ENCODE data around the gene DELE1.

DELE1 gene

DNA sequence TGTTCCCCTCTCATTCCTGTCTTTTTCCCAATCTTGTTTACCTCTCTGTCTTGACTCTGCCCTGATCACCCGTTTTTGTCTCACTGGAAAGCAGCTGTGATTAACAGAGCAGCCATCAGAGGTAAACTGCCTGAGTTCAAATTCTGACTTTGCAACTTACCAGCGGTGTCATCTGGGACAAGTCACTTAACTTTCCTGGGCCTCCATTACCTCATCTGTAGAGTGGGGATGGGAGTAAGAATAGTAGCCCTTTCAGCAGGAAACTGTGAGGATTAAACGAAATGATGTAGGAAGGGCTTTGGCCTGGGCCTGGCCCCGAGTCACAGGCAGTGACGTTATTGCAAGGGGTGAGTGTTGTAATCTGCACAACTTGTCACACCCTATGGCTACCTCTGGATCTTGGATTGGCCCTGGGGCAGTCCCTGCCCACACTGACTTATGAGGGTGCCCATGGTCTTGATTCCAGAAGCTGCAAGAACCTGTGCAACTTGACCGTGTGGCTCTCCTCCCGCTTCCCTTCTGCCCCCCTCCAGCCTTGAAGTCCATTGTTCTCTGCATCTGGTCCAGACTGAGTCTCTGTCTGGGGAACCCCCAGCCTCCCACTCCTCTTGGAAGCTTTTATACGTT, 35.0 kb downstream of the DELE1 start:
- Histone ChIP-seq H3K9me3 (ENCODE audit: low read length) (no peaks in the 10 kb centered on the region), H3K36me3 (ENCODE audit: insufficient read depth, low read length) (no peaks in the 10 kb centered on the region), H3K27me3 (ENCODE audit: insufficient read depth, low read length) (no peaks in the 10 kb centered on the region), H3K4me3 (ENCODE audit: low read length) (no peak overlapping the region), H2AFZ (ENCODE audit: low read depth, low read length) (no peak overlapping the region), H3K4me1 (ENCODE audit: insufficient read depth, low read length) (peaks cover 11% of the 10 kb centered on the region)

DNA sequence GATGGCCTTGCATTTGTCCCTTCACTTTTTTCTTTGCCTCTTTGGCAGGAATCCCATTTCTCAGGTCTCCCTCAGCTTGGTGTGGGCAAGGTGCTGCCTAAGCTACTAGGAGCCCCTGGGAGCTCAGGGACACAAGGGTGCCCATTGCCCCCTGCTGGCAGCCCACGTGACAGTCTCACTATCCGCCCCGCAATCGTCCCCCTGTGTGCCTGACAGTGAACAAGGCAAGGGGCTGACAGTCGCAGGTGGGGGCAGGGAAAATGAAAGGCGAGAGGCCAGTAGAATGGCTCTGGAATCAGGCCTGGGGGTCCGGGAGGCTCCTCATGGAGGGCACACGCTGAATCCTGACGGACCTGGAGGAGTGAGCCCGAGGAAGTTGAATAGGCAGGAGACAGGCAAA, 36.3 kb downstream of the DELE1 start:
- Histone ChIP-seq H3K4me3 (ENCODE audit: low read length) (no peak overlapping the region), H3K4me1 (ENCODE audit: insufficient read depth, low read length) (peaks cover 11% of the 10 kb centered on the region), H3K36me3 (ENCODE audit: insufficient read depth, low read length) (no peaks in the 10 kb centered on the region)

DNA sequence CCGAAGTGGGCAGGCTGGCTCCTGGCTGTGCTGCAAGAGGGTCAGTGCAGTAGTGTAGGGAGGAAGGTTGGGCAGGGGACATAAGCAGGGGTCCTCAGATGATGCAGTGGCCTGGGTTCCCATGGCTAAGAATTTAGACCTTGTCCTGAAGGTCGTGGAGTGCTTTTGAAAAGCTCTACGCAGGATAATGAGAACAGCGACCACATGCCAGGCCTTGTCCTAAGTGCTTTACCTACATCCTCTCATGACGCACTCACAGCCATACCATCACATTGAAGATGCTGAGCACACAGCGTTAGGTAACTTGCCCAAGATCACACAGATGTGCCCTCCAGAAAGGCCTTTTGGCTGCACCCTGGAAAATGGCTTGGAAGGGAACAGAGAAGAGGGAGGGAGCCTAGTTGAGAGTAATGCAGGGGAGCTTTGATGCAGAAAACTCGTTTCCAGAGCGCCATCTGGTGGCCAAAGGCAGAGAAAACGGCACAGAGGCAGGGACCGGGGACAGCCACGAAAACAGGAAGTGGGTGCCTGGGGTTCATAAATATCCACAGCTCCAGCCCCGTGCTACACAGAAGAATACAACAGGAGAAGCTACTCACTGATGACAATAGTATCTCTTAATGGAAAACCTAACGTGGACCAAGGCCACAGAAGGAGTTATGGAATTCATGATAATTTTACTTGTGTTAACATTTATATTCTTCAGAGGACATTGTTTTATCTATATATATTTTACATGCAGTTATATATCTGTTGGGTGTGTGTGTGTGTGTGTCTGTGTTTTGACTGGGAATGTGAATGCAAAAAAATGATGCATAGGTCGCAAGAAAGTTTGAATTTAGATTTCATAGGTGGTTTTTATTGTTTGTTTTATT, 37.0 kb downstream of the DELE1 start:
- Histone ChIP-seq H3K36me3 (ENCODE audit: insufficient read depth, low read length) (no peaks in the 10 kb centered on the region), H3K4me3 (ENCODE audit: low read length) (no peak overlapping the region), H2AFZ (ENCODE audit: low read depth, low read length) (peak overlapping the region; percentile 6), H3K27me3 (ENCODE audit: insufficient read depth, low read length) (no peaks in the 10 kb centered on the region), H3K4me1 (ENCODE audit: insufficient read depth, low read length) (peaks cover 11% of the 10 kb centered on the region), H3K9me3 (ENCODE audit: low read length) (no peaks in the 10 kb centered on the region)

More for the DNA sequence above, 36.3 kb downstream of the DELE1 start:
- Histone ChIP-seq H3K9me3 (ENCODE audit: low read length) (no peaks in the 10 kb centered on the region), H2AFZ (ENCODE audit: low read depth, low read length) (no peak overlapping the region), H3K27me3 (ENCODE audit: insufficient read depth, low read length) (no peaks in the 10 kb centered on the region)

DNA sequence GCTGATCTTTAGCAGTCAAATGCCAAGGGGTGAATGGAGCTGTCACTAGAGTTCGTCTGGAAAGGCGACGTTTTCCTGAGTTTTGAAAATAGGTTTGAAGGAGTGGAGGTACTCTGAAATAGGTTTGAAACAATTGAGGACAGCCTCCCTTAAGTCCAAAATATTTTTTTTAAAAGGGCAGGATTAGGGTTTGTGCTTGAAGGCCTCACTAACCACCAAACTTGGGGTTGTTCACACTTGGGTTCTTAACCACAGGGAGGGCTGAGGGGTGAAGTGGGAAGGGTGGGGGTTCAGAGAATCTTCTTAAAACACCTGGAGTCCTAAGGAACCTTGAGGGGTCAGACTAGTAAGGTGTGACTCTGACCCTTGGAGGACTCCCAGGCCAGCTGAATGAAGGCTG, 37.8 kb downstream of the DELE1 start:
- Histone ChIP-seq H3K36me3 (ENCODE audit: insufficient read depth, low read length) (no peaks in the 10 kb centered on the region), H2AFZ (ENCODE audit: low read depth, low read length) (peak overlapping the region; percentile 6), H3K4me1 (ENCODE audit: insufficient read depth, low read length) (peaks cover 11% of the 10 kb centered on the region), H3K9me3 (ENCODE audit: low read length) (no peaks in the 10 kb centered on the region), H3K4me3 (ENCODE audit: low read length) (no peak overlapping the region), H3K27me3 (ENCODE audit: insufficient read depth, low read length) (no peaks in the 10 kb centered on the region)

DNA sequence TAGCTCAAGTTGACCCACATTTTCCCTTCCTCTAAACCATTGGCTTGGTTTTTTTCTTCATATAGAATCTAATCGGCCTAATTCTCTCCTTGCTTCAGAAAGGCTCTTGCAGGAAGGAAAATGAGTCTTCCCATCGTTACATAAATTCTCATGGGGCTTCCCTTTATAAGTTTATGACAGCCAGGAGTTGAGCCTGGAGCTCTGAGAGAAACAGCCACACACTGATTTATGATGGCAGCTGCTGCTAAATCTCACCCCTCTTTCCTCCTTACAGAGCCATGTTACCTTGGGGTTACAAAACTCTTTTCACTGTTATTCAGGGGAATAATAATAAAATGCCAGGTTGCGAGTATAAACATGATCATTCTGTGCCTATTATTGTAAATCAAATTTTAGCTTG, 40.0 kb downstream of the DELE1 start:
- Histone ChIP-seq H3K4me1 (ENCODE audit: insufficient read depth, low read length) (peaks cover 15% of the 10 kb centered on the region), H2AFZ (ENCODE audit: low read depth, low read length) (no peak overlapping the region), H3K27me3 (ENCODE audit: insufficient read depth, low read length) (no peaks in the 10 kb centered on the region), H3K9me3 (ENCODE audit: low read length) (no peaks in the 10 kb centered on the region), H3K36me3 (ENCODE audit: insufficient read depth, low read length) (no peaks in the 10 kb centered on the region), H3K4me3 (ENCODE audit: low read length) (no peak overlapping the region)

DNA sequence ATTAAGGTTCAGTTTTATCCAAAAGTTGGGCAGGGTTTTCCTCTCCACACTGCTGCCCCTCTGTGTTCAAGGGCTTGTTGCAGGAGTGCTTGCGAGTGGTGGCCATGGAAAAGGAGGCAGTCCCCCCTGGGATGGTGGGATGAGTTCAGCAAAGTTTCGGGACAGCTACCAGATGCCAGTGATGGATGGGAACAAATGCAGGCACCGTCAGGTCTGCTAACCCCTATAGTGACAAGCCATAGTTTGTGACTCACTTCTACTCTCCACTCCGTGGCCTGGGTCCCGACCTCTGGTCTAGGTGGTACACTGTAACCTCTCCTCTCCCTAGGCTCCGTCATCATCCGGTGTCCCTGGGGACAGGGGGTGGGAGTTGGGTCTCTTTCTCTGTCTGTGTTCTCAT, 41.4 kb downstream of the DELE1 start:
- no peak overlapping the region for H2AFZ ChIP-seq (ENCODE audit: low read depth, low read length)

DNA sequence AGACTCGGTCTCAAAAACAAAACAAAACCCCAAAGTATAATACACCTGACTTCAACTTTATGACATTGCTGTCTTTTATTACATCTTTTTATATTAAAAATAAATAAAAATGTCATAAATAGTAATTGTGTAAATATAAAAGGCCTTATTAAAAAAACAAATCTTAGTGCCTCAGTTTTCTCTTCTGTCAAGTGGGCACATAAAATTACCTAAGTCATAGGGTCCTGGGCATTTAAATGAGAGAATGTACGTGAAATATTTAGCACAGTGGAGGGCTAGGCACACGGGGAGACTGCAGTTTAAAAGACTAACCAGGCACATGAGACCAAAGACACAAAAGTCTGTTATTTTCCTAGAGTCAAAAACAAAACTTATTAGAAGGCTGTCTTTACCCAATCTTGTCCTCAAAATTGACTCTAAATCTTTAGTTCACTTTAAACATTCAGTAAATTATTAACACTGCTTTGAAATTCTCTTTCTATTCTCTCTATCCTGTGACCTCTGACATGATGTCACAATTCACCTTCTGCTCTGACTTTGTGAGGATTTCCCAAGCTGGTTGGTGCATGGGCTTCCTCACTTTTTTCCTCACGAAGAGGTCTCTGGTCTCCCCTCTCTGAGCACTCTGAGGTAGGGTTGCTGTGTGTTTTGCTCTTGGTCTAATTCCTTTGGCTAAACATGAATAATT, 42.7 kb downstream of the DELE1 start:
- no peaks in the 10 kb centered on the region for H3K27me3 ChIP-seq (ENCODE audit: insufficient read depth, low read length)
- no peak overlapping the region for H2AFZ ChIP-seq (ENCODE audit: low read depth, low read length)
- no peak overlapping the region for H3K4me3 ChIP-seq (ENCODE audit: low read length)
- no peaks in the 10 kb centered on the region for H3K9me3 ChIP-seq (ENCODE audit: low read length)
- peaks cover 13% of the 10 kb centered on the region for H3K4me1 ChIP-seq (ENCODE audit: insufficient read depth, low read length)
- peaks cover 3% of the 10 kb centered on the region for H3K36me3 ChIP-seq (ENCODE audit: insufficient read depth, low read length)

More for the DNA sequence above, 41.4 kb downstream of the DELE1 start:
- no peak overlapping the region for H3K4me3 ChIP-seq (ENCODE audit: low read length)
- H3K4me1 ChIP-seq (ENCODE audit: insufficient read depth, low read length): peaks cover 20% of the 10 kb centered on the region
- H3K27me3 ChIP-seq (ENCODE audit: insufficient read depth, low read length): no peaks in the 10 kb centered on the region
- H3K36me3 ChIP-seq (ENCODE audit: insufficient read depth, low read length): no peaks in the 10 kb centered on the region
- no peaks in the 10 kb centered on the region for H3K9me3 ChIP-seq (ENCODE audit: low read length)

DNA sequence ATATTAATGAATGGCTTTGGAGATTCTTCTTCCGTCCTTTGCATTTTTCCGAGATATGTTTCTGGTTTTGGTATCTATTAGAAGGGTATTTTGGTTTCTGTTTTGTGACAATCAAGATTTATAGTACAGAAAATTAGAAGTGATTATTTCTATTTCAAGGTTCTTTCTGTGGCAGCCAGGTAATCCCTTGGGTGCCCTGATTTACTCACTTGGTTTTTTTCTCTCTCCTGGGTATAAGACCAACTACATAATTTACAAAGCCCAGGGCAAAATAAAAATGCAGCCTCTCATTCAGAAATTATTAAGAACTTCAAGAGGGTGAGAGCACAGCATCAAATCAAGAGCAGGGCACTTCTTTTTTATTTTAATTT, 43.3 kb downstream of the DELE1 start:
- Histone ChIP-seq H3K36me3 (ENCODE audit: insufficient read depth, low read length) (peaks cover 3% of the 10 kb centered on the region), H3K4me3 (ENCODE audit: low read length) (no peak overlapping the region), H2AFZ (ENCODE audit: low read depth, low read length) (no peak overlapping the region)

DNA sequence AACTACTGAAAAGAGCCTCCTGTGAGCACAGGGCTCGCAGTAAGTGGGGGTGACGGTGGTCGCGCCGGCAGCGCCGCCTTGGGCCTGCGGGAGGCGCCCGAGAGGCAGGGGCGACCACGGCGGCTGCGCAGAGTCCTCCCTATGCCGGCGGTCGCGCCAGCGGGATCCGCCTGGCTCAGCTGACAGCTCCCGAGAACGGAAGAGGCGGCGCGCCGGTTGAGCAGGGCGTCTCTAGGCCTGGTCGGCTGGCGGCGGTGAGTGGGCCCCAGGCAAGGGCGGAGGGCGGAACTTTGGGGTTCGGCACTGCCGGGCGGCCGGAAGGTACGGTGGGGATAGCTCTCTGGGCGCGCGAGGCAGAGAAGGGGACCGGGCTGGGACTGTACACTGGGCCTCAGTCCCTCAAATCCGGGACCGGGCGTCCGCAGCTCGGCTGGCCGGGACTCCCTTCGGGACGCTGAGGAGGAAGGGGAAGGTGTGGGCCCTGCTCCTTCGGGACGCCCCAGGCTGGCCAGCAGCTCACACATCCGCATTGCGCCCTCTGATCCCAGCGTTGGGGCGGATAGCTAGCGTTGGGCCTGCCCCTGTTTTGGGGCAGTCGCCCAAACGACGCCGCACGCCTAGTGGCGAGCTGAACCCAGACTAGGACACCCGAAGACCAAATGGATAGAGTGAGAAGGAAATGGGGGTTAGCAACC, 45.4 kb downstream of the DELE1 start, which contains the start of gene RNF14:
Gene RNF14 (plus strand): TSS at position 192 of the 695 bp plus-strand sequence. CDS start 4,484 bp downstream, outside the sequence.
- H3K27me3 ChIP-seq (ENCODE audit: insufficient read depth, low read length): no peaks in the 10 kb centered on the region

More for the DNA sequence above, 43.3 kb downstream of the DELE1 start:
- H3K27me3 ChIP-seq (ENCODE audit: insufficient read depth, low read length): no peaks in the 10 kb centered on the region
- peaks cover 13% of the 10 kb centered on the region for H3K4me1 ChIP-seq (ENCODE audit: insufficient read depth, low read length)
- H3K9me3 ChIP-seq (ENCODE audit: low read length): no peaks in the 10 kb centered on the region

DNA sequence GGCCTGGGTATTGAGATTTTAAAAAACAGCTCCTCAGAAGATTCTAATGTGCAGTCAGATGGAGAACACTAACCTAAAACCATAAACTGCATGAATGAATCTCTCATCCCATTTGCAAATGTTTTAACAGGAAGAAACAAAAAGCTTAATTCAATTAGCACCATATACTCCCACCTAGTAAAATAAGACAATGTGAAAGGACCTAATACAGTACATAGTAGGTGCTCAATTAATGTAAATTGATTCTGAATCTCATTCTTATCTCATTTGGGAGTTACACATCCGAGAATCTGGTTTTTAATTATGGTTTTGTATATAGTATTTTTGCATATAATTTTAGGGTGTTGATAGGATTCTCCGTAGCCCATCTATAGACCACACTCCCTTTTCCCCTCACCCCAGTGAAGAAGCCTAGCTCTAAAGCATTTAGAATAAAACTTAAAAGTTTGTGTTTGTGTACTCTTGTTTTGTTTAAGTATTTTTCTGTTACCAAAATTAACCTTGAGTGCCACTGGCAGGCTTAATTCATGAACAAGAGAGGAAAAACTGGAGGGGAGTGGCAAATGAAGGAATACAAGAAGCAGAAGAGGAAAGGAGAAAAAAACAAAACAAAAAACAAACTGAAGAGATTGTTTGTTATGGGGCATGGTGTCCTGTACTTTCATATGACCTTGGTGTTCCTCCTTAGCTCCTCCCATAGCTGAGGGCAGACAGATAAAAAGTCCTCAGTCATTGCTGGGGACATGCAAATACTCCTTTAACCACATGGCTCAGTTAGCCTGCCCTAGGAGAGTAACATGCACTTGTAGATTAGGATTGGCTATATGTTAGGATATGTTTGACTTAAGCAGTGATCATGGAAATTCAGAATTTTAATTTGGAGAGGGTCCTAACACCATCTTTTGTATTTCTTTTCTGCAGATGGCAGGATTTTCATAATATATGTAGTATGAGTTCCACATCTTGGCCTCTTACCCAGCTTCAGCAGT, 46.4 kb downstream of the DELE1 start:
- H3K4me3 ChIP-seq (ENCODE audit: low read length): peak overlapping the region; percentile 98
- peaks cover 13% of the 10 kb centered on the region for H3K4me1 ChIP-seq (ENCODE audit: insufficient read depth, low read length)
- peaks cover 26% of the 10 kb centered on the region for H3K36me3 ChIP-seq (ENCODE audit: insufficient read depth, low read length)
- no peaks in the 10 kb centered on the region for H3K27me3 ChIP-seq (ENCODE audit: insufficient read depth, low read length)
- peak overlapping the region; percentile 91 for H2AFZ ChIP-seq (ENCODE audit: low read depth, low read length)
- no peaks in the 10 kb centered on the region for H3K9me3 ChIP-seq (ENCODE audit: low read length)

More for the DNA sequence above, 45.4 kb downstream of the DELE1 start, which contains the start of gene RNF14:
- Histone ChIP-seq H2AFZ (ENCODE audit: low read depth, low read length) (peak within 1 kb of the TSS; percentile 91), H3K4me1 (ENCODE audit: insufficient read depth, low read length) (peaks cover 13% of the 10 kb centered on the region), H3K4me3 (ENCODE audit: low read length) (peak within 1 kb of the TSS; percentile 98), H3K36me3 (ENCODE audit: insufficient read depth, low read length) (peaks cover 16% of the 10 kb centered on the region), H3K9me3 (ENCODE audit: low read length) (no peaks in the 10 kb centered on the region)

DNA sequence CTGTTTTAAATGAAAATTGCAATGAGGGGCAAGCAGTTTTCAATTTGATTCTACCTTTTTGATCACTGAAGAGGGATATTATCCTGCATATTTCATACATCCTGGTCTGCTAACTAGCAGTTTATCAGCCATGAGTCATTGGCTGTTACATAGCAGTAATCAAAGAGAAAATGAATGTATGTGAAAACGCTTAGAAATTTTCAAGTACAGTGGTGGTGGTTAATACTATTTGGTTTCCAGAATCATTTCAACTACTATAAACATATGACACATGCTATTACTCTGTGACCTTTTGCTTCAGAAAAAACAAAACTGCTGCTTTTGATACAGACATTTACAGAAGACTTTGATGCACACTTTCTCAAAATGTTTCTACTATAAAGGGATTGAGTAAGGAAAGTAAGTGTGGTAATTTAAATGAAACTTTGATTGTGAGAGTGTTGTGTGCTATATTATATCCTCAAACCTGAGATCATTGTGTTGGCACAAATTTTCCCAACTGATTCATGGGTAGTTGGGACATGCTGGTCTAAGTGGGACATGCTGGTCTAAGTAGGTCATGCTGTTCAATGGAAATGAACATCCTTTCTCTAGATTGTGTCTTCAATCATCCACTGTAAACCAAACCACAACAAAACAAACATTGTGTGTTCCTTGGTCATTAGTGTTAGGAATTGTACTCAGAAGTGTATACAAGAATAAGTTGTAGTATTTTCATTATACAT, 50.4 kb downstream of the DELE1 start:
- Histone ChIP-seq H2AFZ (ENCODE audit: low read depth, low read length) (no peak overlapping the region), H3K9me3 (ENCODE audit: low read length) (no peaks in the 10 kb centered on the region), H3K36me3 (ENCODE audit: insufficient read depth, low read length) (peaks cover 49% of the 10 kb centered on the region), H3K4me3 (ENCODE audit: low read length) (no peak overlapping the region), H3K4me1 (ENCODE audit: insufficient read depth, low read length) (peaks cover 9% of the 10 kb centered on the region), H3K27me3 (ENCODE audit: insufficient read depth, low read length) (no peaks in the 10 kb centered on the region)

Data from neuron (in vitro differentiated cells).